NT2/D1 (cell line): ENCODE results near the gene CCT6A.
"Not testable (repeated sequence)": the region's sequence is repeated elsewhere in the genome, so short reads cannot be mapped to it uniquely, and the experiment has no call there.

Source experiments
- SUZ12 ChIP-seq: IDR thresholded peaks from 2 replicates; pipeline ENCODE4 v1.6.1; 2011; ENCODE audit not compliant: insufficient read length, insufficient read depth; ENCODE audit errors: extremely low read depth
- YY1 ChIP-seq: IDR thresholded peaks from 2 replicates; pipeline ENCODE4 v1.6.1; 2011; ENCODE audit not compliant: insufficient read length, insufficient read depth

- TF ChIP-seq SUZ12, YY1: not testable (repeated sequence)
Measured at GRCh38 chr7:56104138-56104537, 52.6 kb downstream of the CCT6A start.
